Left lung (tissue), 10 donors: Measurements from ENCODE around the gene SHOX. TPM values are rescaled to one million over a fixed set of nuclear protein-coding genes. Genes with fewer than 3 reads are reported as not detected.

Experiments used
- ATAC-seq: fragments of 200-7000 bp; cut with Tn5 transposase; one replicate; pipeline ENCODE4 v1.9.1; 2020; ENCODE audit warnings: moderate library complexity
- DNase-seq, 4 donors: peaks; one replicate each; pipeline ENCODE4 v3.0.0-alpha.2; 2013 to 2020
- H3K27ac ChIP-seq, 2 donors: fragments of 200-600 bp; sonication (generic) in 1 of 2; one replicate each; pipeline versions ENCODE4 v1.5.0 to v1.8.0; 2020 to 2021
- H3K27me3 ChIP-seq, 2 donors: fragments of 200-600 bp; sonication (generic) in 1 of 2; one replicate each; pipeline versions ENCODE4 v1.5.0 to v1.8.0; 2020 to 2021
- H3K36me3 ChIP-seq, 2 donors: fragments of 200-600 bp; sonication (generic) in 1 of 2; one replicate each; pipeline versions ENCODE4 v1.5.0 to v1.8.0; 2020 to 2021
- H3K4me1 ChIP-seq, 2 donors: fragments of 200-600 bp; one replicate each; pipeline ENCODE4 v1.8.0; 2021
- H3K4me3 ChIP-seq, 2 donors: fragments of 200-600 bp; sonication (generic) in 1 of 2; one replicate each; pipeline versions ENCODE4 v1.5.0 to v1.8.0; 2020 to 2021; ENCODE audit warnings: mild to moderate bottlenecking in 1 of 2
- H3K9me3 ChIP-seq, 2 donors: fragments of 200-600 bp; sonication (generic) in 1 of 2; one replicate each; pipeline versions ENCODE4 v1.5.0 to v1.8.0; 2020 to 2021
- intact Hi-C, 2 donors: fragments of 100-400 bp; cut with DNase I; formaldehyde crosslinking; loops; one replicate each; pipeline versions ENCODE4 v1.11.2 to v1.14.2; 2022
- polyA plus RNA-seq, 6 donors: library from polyadenylated mRNA; unstranded; fragments of 120-200 nt; gene quantifications; one replicate each; pipeline ENCODE4 v1.2.1, GENCODE V29; 2013; ENCODE audit not compliant: insufficient read length in 6 of 6
- total RNA-seq, 2 donors: library from RNA; stranded (reverse); fragmentation: NEBNext Ultra II Directional; extraction: Animal tissue kit (Norgen Biotek cat#: 25700); gene quantifications; one replicate each; pipeline ENCODE4 v1.2.1, GENCODE V29; 2021
- TF ChIP-seq, protein P1 (sequence below), 2 donors: fragments of 200-600 bp; sonication (generic) in 1 of 2; IDR thresholded peaks; one replicate each; pipeline versions ENCODE4 v1.5.0 to v1.8.0; 2021; ENCODE audit warnings: antibody characterized with exemption in 2 of 2
- donor health status: DM: no; HTN: yes; CAD: no.
- donor health status: DM: no; HTN: no; CAD: no.

The SHOX gene
- total and polyA plus RNA-seq, 8 donors: 0.04 to 0.26 (median 0.14) TPM; not detected in 2

DNA sequence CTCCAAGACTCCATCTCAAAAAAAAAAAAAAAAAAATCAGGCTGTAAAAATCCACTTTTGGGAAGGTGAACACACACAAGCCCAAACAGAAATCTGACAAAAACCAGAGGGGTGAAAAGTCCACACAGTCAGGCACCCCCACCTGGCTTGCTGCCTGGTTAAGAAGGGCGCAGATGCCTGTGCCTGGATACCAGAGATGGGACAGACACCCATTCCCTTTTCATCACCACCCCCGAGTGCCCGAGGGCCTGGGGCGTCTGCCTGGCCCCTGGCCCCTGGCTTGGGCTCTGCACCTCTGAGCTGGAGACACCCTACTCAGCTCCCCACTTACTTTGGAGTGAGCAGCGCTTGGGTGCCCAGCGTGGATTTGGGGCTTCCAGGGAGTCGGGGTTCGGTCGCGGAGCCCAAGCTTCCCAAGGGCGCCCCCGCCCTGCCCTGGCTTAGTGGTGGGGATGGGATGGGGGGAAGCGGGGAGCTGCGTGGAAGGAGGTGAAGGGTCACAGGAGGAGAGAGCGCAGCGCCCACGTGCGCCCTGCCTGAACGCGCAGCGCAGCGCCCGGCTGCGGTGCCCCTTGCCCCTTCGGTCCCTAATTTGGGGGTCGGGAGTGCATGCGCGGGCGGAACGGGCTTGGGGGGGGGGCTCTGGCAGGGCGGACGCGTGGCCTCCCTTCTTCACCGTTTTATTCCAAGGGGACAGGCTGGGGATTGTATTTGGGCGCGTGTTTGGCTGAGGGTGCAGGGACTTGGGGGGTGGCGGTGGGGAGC, 11.3 kb downstream of the SHOX start:
- DNase-seq: no peak
- H3K36me3 ChIP-seq: no peaks in the 10 kb centered on the region
- H3K27ac ChIP-seq: no peak overlapping the region
- peaks cover 0 to 6% of the 10 kb centered on the region in 2 donors for H3K4me1 ChIP-seq
- intact Hi-C loops: no loop called here
- H3K9me3 ChIP-seq: no peaks in the 10 kb centered on the region
- TF ChIP-seq, protein P1, sequence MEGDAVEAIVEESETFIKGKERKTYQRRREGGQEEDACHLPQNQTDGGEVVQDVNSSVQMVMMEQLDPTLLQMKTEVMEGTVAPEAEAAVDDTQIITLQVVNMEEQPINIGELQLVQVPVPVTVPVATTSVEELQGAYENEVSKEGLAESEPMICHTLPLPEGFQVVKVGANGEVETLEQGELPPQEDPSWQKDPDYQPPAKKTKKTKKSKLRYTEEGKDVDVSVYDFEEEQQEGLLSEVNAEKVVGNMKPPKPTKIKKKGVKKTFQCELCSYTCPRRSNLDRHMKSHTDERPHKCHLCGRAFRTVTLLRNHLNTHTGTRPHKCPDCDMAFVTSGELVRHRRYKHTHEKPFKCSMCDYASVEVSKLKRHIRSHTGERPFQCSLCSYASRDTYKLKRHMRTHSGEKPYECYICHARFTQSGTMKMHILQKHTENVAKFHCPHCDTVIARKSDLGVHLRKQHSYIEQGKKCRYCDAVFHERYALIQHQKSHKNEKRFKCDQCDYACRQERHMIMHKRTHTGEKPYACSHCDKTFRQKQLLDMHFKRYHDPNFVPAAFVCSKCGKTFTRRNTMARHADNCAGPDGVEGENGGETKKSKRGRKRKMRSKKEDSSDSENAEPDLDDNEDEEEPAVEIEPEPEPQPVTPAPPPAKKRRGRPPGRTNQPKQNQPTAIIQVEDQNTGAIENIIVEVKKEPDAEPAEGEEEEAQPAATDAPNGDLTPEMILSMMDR (IDR thresholded peaks at IDR 0.05): no peak
- no peak for ATAC-seq
- H3K27me3 ChIP-seq: peaks cover 48 to 90% of the 10 kb centered on the region in 2 donors
- H3K4me3 ChIP-seq: no peak overlapping the region

DNA sequence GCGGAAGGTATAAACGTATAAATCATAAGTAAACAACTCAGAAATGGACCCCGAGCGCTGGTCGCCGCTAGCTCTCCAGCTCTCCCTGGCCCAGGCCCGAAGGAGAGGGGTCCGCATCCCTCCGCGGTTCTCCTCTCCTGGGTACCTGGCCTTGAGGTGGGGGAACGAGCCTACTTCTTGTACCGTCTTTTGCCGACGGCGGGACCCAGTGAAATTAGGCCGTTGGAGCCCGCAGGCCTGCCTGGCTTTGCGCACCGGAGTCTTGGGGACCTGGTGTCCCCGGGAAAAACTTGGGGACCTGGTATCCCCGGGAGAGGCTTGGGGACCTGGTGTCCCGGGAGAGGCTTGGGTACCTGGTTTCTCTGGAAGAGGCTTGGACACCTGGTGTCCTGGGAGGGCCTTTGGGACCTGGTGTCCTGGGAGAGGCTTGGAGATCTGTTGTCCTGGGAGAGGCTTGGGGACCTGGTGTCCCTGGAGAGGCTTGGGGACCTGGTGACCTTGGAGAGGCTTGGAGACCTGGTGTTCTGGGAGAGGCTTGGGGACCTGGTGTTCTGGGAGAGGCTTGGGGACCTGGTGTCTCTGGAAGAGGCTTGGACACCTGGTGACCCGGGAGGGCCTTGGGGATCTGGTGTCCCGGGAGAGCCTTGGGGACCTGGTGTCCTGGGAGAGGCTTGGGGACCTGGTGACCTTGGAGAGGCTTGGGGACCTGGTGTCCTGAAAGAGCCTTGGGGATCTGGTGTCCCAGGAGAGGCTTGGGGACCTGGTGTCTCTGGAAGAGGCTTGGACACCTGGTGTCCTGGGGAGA, 12.0 kb downstream of the SHOX start:
- TF ChIP-seq, protein P1 (IDR thresholded peaks at IDR 0.05): no peak
- Histone ChIP-seq H3K4me1 (peaks cover 0 to 1% of the 10 kb centered on the region in 2 donors), H3K27me3 (peaks cover 41 to 82% of the 10 kb centered on the region in 2 donors), H3K9me3 (no peaks in the 10 kb centered on the region), H3K27ac (no peak overlapping the region), H3K4me3 (no peak overlapping the region), H3K36me3 (no peaks in the 10 kb centered on the region)
- DNase-seq: no peak
- no peak for ATAC-seq
- intact Hi-C loops: no loop called here

DNA sequence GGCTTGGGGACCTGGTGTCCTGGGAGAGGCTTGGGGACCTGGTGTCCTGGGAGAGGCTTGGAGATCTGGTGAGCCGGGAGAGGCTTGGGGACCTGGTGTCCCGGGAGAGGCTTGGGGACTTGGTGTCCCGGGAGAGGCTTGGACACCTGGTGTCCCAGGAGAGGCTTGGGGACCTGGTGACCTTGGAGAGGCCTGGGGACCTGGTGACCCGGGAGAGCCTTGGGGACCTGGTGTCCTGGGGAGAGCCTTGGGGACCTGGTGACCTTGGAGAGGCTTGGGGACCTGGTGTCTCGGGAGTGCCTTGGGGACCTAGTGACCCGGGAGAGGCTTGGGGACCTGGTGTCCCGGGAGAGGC, 12.6 kb downstream of the SHOX start:
- Histone ChIP-seq H3K4me1 (no peaks in the 10 kb centered on the region), H3K4me3 (no peak overlapping the region), H3K9me3 (no peaks in the 10 kb centered on the region), H3K27ac (no peak overlapping the region), H3K36me3 (no peaks in the 10 kb centered on the region), H3K27me3 (peaks cover 35 to 76% of the 10 kb centered on the region in 2 donors)
- DNase-seq (no peak), ATAC-seq (no peak)
- TF ChIP-seq, protein P1 (IDR thresholded peaks at IDR 0.05): no peak
- intact Hi-C loops: no loop called here

DNA sequence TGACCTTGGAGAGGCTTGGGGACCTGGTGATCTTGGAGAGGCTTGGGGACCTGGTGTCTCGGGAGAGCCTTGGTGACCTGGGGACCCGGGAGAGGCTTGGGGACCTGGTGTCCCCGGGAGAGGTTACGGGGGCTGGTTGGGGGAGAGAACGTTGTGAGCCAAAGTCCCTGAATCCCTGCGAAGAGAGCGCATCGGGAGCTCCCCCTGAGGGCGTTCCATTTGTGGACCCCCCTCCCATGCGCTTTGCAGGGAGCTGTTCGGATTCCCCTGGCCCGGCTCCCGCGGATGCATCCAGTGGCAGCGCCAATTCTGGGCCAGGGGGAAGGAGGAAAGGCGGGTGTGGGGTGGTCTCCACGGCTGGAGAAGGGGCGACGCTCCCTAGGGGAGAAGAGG, 13.3 kb downstream of the SHOX start:
- no peak for DNase-seq
- Histone ChIP-seq H3K36me3 (no peaks in the 10 kb centered on the region), H3K4me1 (no peaks in the 10 kb centered on the region), H3K27ac (no peak overlapping the region), H3K9me3 (no peaks in the 10 kb centered on the region), H3K4me3 (no peak overlapping the region), H3K27me3 (peaks cover 28 to 69% of the 10 kb centered on the region in 2 donors)
- TF ChIP-seq, protein P1 (IDR thresholded peaks at IDR 0.05): no peak
- intact Hi-C loops: no loop called here
- no peak for ATAC-seq
